ENCODE measurements around the gene C6orf89.

The C6orf89 gene

GRCh38 chr6:36852481-36853147, 33.1 kb upstream of the C6orf89 start:
- no peak for DNase-seq (ENCODE audit: low read depth in 2 of 2)

DNA sequence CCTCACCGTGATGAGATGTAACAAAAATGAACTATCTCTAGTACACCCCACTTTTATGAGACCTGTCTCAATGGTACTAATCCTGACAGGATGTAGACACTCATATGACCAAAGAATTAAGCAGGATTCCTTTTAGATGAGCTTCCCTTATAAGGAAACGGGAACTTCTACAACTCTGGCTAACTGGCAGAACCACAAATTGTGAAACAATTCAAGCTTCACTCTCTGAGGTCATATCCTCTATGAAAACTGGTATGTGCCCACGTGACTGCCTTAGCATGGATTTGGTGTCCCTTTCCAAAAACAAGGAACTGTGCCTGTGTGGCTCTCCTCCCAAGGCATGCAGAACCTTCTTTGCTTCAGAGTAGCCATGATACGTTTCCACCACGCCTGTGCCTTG, 32.4 kb upstream of the C6orf89 start:
- DNase-seq (ENCODE audit: low read depth in 2 of 2): peak; percentile 54 to 58

DNA sequence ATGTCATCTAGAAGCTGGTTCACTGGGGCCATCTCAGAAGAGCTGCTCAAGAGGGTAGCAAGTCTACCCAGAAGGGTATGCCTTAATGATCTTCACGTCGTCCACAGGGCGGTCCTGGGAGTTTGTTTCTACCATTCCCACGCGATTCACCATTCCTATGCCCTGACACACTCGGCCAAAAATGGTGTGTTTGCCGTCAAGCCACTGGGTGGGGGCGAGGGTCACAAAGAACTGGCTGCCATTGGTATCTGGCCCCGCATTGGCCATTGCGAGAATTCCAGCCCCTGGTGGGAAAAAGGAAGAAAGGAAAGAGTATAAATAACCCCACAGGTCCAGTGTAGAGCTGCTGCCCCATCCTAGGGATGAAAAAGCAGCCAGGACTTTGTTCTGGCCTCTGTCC, 30.0 kb upstream of the C6orf89 start:
- no peak for DNase-seq (ENCODE audit: low read depth in 2 of 2)

DNA sequence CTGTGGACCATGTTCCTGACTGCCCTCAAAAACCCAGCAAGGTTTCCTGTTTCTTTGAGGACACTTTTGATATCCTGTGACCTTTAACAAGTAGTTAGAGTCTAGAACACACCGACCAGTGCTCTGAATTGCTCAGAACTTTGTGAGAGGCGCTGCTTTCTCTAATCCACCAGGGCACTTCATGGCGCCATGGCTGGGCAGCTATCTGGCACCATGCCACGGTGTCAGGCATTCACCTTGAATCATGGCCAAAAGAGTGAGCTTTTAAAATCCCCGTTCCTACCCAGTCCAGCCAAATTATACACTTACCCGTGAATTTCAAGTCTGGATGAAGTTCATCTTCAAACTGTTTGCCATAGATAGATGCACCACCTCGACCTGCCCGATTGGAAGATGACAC, 29.5 kb upstream of the C6orf89 start:
- DNase-seq (ENCODE audit: low read depth in 2 of 2): no peak

DNA sequence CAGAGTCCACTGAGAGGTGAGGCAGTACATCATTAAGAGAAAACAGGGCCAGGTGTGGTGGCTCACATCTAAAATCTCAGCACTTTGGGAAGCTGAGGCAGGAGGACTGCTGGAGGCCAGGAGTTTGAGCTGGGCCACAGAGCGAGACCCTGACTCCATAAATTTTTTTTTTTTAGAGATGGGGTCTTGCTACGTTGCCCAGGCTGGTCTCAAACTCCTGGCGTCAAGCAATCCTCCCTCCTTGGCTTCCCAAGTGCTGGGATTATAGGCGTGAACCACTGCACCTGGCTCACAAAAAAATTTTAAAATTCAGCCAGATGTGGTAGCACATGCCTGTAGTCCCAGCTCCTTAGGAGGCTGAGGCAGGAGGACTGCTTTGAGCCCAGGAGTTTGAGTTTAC, 28.4 kb upstream of the C6orf89 start:
- no peak for DNase-seq (ENCODE audit: low read depth in 2 of 2)

DNA sequence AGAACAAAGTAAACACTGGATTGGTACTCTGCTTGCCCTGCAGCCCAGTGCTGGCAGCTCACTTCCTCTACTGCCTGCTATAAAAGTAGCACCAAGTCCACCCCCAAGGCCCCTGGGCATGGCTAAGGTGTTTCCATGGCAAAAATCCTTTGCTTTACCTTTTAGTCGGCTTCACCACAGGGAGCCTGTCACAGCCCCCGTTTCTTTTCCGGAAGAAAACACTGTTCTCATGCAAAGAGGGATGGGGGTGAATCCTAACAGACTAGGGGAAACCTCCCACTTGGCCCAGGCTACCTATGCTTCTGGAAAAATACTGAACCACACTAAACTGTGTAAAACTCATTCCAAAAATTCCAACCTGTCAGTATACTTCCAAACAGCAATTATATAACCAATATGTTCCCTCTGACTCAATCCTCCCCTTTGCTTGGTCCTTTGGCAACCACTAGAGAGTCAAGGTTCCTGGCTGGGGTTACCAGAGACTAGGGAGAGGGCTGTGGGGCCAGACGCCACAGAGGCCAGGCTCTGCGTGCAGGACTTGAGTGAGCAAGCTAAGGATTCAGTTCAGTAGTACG, 27.3 kb upstream of the C6orf89 start:
- peak; percentile 37 to 40 for DNase-seq (ENCODE audit: low read depth in 2 of 2)

- no peak for DNase-seq (ENCODE audit: low read depth in 2 of 2)
Observed at GRCh38 chr6:36860126-36860525, 25.6 kb upstream of the C6orf89 start.

GRCh38 chr6:36862164-36862847, 23.4 kb upstream of the C6orf89 start:
- DNase-seq (ENCODE audit: low read depth in 2 of 2): no peak

DNA sequence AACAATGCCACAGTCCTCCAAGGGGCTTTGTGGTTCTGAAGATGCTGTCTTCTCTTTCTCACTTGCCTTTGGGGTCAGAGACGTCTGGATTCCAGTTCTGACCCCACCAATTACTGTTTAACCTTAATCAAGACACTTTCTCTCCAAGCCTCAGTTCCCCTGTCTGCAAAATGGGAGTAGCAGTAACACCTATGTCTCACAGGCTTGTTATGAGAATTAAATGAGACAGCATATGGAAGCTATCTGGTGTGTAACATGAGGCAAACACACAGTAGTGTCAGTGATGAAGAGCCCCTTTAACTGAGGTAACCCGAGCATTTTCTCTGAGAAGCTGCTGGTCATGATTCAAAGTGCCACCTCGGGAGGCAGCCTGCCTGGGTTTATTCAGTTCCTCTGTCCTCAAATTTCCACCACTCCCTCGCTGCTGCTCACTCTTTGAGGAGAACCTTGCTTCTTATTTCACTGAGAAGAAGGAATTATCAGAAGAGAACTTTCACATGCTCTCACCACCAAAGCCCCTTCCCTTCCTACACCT, 22.8 kb upstream of the C6orf89 start:
- no peak for DNase-seq (ENCODE audit: low read depth in 2 of 2)

- DNase-seq (ENCODE audit: low read depth in 2 of 2): no peak
Observed at GRCh38 chr6:36863670-36864540, 21.8 kb upstream of the C6orf89 start.

DNA sequence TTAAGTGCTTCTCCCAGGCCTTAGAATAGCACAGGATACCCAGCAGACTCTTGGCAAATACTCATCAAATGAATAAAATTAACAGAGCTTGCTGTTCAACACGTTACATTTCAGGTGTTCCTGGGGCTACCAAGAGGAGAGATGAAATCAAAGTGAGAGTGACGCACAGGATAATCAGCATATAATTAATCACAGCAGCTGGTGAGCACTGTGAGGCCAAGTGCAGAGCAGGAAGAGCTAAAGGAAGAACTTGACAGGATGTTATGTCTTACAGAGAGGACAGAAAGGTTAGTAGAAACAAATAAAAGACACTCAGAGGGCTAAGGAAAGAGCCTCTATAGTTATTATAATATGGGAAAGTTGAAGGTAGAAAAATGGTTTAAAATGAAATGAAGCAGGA, 19.9 kb upstream of the C6orf89 start:
- no peak for DNase-seq (ENCODE audit: low read depth in 2 of 2)

GRCh38 chr6:36867471-36868224, 18.1 kb upstream of the C6orf89 start:
- DNase-seq (ENCODE audit: low read depth in 2 of 2): no peak

DNA sequence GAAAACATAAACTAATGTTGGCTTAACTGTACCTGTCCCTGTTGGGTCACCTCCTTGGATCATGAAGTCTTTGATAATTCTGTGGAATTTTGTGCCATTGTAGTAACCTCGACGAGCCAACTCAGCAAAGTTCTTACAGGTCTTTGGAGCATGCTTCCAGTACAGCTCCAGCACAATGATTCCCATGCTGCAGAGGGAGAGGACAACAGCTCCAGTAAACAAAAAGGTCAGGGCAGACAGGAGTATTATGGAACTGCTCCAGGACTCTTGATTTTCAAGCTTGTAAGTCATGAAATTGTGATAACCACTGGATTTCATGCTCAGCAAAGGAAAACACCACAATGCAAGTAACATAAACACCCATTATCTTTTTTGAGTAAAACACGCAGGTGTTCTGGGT, 14.1 kb upstream of the C6orf89 start:
- no peak for DNase-seq (ENCODE audit: low read depth in 2 of 2)

- DNase-seq (ENCODE audit: low read depth in 2 of 2): no peak
Observed at GRCh38 chr6:36873115-36873514, 12.6 kb upstream of the C6orf89 start.

GRCh38 chr6:36873612-36874442, 11.9 kb upstream of the C6orf89 start:
- DNase-seq (ENCODE audit: low read depth in 2 of 2): no peak

DNA sequence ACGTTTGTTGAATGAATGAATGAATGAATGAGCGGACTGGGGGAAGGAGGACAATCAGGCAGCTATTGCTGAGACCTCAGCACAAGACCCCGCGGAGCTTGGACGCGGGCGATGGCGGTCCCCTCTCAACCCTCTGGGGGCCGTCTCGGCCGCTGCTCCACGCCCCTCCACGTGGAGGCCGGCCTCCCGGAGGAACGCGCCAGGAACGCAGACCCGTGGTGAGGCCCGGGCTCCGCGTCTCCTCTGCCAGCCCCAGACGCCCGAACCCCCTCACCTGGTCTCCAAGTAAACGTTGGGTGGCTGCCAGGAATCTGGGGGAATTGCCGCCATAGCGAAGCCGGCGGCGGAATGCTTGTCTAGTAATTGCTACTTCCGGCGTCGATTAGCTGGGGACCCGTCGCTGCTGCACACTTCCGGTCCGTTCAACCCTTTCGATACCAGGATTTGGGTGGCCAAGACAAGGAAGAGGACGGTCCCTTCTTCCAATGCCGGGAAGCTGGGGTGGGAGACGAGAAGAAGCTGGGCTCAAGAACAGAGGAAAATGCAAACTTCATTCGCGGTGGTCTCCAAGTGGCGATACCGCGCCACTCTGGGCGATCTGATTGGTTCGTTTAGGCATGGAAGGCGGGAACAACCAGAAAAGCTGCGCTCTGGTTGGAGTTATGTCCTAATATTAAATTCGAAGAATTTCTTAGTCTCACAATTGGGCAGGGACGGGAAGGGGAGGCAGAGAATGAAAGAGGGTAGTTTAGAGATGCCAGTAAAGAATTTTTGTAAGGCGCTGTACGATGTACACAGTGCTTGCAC, 11.1 kb upstream of the C6orf89 start, which contains the start of gene PPIL1:
Gene PPIL1, minus strand, starts transcription at position 361 of the 807 bp plus-strand sequence. Its CDS starts 31 bp downstream, at position 330.
- DNase-seq (ENCODE audit: low read depth in 2 of 2): peak; percentile 75 to 76

GRCh38 chr6:36875250-36875633, 10.5 kb upstream of the C6orf89 start:
- DNase-seq (ENCODE audit: low read depth in 2 of 2): no peak

DNA sequence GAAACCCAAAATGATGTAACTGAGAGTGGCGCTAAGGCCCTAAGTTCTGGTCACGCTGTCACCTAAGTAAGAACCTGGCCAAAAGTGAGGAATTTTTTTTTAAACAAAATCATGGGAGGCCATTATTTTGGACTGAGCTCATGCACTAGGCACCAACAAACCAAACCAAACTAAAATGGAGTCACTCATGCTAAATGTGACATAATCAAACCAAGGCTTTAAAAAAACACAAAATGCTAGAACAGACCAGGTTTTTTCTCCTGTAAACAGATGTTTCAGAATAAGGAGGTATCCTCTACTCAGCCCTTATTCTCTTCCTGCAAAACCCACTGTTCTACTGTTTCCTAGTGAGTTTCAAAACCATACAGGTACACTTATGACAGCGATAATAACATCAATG, 1.1 kb upstream of the C6orf89 start:
- no peak for DNase-seq (ENCODE audit: low read depth in 2 of 2)

- no peak for DNase-seq (ENCODE audit: low read depth in 2 of 2)
Observed at GRCh38 chr6:36886950-36887618, 1.3 kb downstream of the C6orf89 start.

Data from fibroblast of skin of left biceps (primary cell).